CD4-positive, alpha-beta T cell treated with Interleukin-10 for 1 hour (primary cell): Measurements from ENCODE around the gene NT5C.

Source experiments
- DNase-seq: peaks from one replicate; pipeline ENCODE4 v3.0.0-alpha.2; 2020

The NT5C gene

GRCh38 chr17:75114552-75115314, 16.8 kb downstream of the NT5C start:
- DNase-seq = no peak

- DNase-seq = peak; percentile 93
Measured at GRCh38 chr17:75113798-75114551, 17.6 kb downstream of the NT5C start.

GRCh38 chr17:75111777-75112335, 19.7 kb downstream of the NT5C start:
- no peak for DNase-seq

- no peak for DNase-seq
Measured at GRCh38 chr17:75110234-75110937, 21.2 kb downstream of the NT5C start.

GRCh38 chr17:75109407-75110233, 21.9 kb downstream of the NT5C start, which contains the start of gene ARMC7:
TSS of gene ARMC7 (plus strand) at chr17:75109969. CDS start at chr17:75110289, 320 bp downstream.
- peak; percentile 93 for DNase-seq

- no peak for DNase-seq
Measured at GRCh38 chr17:75109046-75109406, 22.5 kb downstream of the NT5C start.

GRCh38 chr17:75108193-75108592, 23.3 kb downstream of the NT5C start:
- no peak for DNase-seq

- DNase-seq = peak; percentile 35
Measured at GRCh38 chr17:75105126-75106080, 26.1 kb downstream of the NT5C start.

- no peak for DNase-seq
Measured at GRCh38 chr17:75103601-75104554, 27.7 kb downstream of the NT5C start.

- no peak for DNase-seq
Measured at GRCh38 chr17:75102385-75102821, 29.1 kb downstream of the NT5C start.

GRCh38 chr17:75099881-75100595, 31.5 kb downstream of the NT5C start:
- DNase-seq = no peak

- no peak for DNase-seq
Measured at GRCh38 chr17:75098861-75099260, 32.7 kb downstream of the NT5C start.

GRCh38 chr17:75097865-75098264, 33.7 kb downstream of the NT5C start:
- DNase-seq = no peak

GRCh38 chr17:75096082-75096625, 35.4 kb downstream of the NT5C start:
- no peak for DNase-seq

GRCh38 chr17:75094871-75095399, 36.6 kb downstream of the NT5C start:
- no peak for DNase-seq

GRCh38 chr17:75093548-75094158, 37.9 kb downstream of the NT5C start:
- no peak for DNase-seq

GRCh38 chr17:75091855-75092327, 39.7 kb downstream of the NT5C start:
- no peak for DNase-seq
